Type B pancreatic cell (in vitro differentiated cells): ENCODE data around the gene DOCK2. TPM values are rescaled to one million over a fixed set of nuclear protein-coding genes. Genes with fewer than 3 reads are reported as not detected.

ENCODE experiments used
- DNase-seq: peaks from one replicate; pipeline ENCODE4 v3.0.0; 2021; ENCODE audit warnings: mixed read lengths; ENCODE audit not compliant: unreplicated experiment; ENCODE audit errors: extremely low spot score
- H3K27ac Mint-ChIP-seq: 2 replicates; pipeline ENCODE4 v1.8.0; 2021; ENCODE audit warnings: mild to moderate bottlenecking, mixed read lengths
- H3K27me3 Mint-ChIP-seq: 2 replicates; pipeline ENCODE4 v1.8.0; 2021; ENCODE audit warnings: mixed read lengths
- H3K36me3 Mint-ChIP-seq: 2 replicates; pipeline ENCODE4 v1.8.0; 2021; ENCODE audit warnings: mixed read lengths
- H3K4me1 Mint-ChIP-seq: one replicate; pipeline ENCODE4 v1.8.0; 2021; ENCODE audit warnings: mixed read lengths; ENCODE audit not compliant: unreplicated experiment
- H3K4me3 Mint-ChIP-seq: 2 replicates; pipeline ENCODE4 v1.8.0; 2021; ENCODE audit warnings: mild to moderate bottlenecking, mixed read lengths
- H3K9me3 Mint-ChIP-seq: 2 replicates; pipeline ENCODE4 v1.8.0; 2021; ENCODE audit warnings: mixed read lengths
- total RNA-seq: library from RNA; stranded (reverse); gene quantifications from 2 replicates; pipeline ENCODE4 v1.2.1, GENCODE V29; 2021; ENCODE audit warnings: low replicate concordance
- TF ChIP-seq, protein P1 (sequence below): fragments of 200-600 bp; sonication (generic); conservative IDR thresholded peaks from 2 replicates; pipeline ENCODE4 v1.5.0; 2021; ENCODE audit warnings: antibody characterized with exemption, mild to moderate bottlenecking

The DOCK2 gene
- total RNA-seq, 1 donor from 2014 or later, result 0.82 TPM

DNA sequence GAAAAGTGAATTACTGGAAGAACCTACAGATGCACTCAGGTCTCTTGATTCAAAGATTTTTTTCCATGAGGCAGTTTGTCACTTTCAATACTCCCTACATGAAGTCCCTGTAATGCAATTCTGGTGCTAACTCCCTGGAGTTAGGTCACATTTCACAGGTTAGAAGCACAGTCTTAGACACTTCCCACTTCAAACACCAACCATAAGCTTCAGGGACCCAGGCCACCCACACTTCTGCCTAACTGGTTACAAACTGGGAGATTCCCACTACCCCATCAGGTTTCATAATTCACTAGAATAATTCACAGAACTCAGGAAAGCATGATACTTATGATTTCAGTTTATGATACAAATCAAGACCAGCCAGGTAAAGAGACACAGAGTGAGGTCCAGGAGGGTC, 439.7 kb downstream of the DOCK2 start:
- TF ChIP-seq, protein P1, sequence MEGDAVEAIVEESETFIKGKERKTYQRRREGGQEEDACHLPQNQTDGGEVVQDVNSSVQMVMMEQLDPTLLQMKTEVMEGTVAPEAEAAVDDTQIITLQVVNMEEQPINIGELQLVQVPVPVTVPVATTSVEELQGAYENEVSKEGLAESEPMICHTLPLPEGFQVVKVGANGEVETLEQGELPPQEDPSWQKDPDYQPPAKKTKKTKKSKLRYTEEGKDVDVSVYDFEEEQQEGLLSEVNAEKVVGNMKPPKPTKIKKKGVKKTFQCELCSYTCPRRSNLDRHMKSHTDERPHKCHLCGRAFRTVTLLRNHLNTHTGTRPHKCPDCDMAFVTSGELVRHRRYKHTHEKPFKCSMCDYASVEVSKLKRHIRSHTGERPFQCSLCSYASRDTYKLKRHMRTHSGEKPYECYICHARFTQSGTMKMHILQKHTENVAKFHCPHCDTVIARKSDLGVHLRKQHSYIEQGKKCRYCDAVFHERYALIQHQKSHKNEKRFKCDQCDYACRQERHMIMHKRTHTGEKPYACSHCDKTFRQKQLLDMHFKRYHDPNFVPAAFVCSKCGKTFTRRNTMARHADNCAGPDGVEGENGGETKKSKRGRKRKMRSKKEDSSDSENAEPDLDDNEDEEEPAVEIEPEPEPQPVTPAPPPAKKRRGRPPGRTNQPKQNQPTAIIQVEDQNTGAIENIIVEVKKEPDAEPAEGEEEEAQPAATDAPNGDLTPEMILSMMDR, result no peak
- no peaks in the 10 kb centered on the region for H3K4me1 Mint-ChIP-seq
- DNase-seq, result no peak
- no peak overlapping the region for H3K27ac Mint-ChIP-seq
- no peak overlapping the region for H3K4me3 Mint-ChIP-seq
- H3K9me3 Mint-ChIP-seq, result no peaks in the 10 kb centered on the region
- H3K36me3 Mint-ChIP-seq, result no peaks in the 10 kb centered on the region
- H3K27me3 Mint-ChIP-seq, result peaks cover 41% of the 10 kb centered on the region

DNA sequence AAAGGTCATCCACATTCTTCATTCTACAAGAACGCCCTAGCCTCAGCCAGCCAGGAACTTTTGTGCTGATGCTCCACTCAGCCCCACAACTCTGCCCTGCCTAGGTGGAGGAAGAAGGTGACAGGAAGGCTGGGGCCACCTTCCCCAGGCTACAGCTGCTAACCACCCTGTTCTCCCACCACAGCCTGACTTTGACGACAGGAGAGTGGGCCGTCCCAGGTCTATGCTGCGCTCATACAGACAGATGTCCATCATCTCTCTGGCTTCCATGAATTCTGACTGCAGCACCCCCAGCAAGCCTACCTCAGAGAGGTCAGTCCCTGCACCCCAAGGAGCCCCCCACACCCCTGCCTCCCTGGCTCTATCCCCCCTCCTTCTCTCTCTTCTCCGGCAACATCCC, 440.5 kb downstream of the DOCK2 start:
- no peak overlapping the region for H3K4me3 Mint-ChIP-seq
- TF ChIP-seq, protein P1, result no peak
- H3K9me3 Mint-ChIP-seq, result no peaks in the 10 kb centered on the region
- H3K36me3 Mint-ChIP-seq, result no peaks in the 10 kb centered on the region
- H3K4me1 Mint-ChIP-seq, result no peaks in the 10 kb centered on the region
- DNase-seq, result no peak
- peaks cover 40% of the 10 kb centered on the region for H3K27me3 Mint-ChIP-seq
- H3K27ac Mint-ChIP-seq, result no peak overlapping the region

DNA sequence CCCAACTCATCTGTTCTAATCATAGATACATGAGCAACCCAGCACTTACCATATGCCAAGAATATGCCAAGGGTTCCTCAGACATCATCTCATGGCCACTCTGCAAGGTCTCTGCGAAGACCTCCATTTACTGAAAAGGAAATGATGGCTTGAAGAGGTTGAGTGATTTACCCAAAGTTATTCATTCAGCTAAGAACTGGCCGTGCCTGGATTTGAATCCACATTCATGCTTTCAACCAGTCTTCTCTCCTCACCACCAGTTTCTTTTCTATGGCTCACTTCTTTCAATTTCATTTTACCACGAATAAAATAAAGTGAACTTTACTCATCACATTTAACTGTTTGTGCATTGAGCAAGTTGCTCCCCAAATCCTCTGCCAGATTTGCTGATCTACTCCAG, 441.4 kb downstream of the DOCK2 start:
- no peak overlapping the region for H3K27ac Mint-ChIP-seq
- no peaks in the 10 kb centered on the region for H3K36me3 Mint-ChIP-seq
- H3K9me3 Mint-ChIP-seq, result no peaks in the 10 kb centered on the region
- no peak for DNase-seq
- H3K4me3 Mint-ChIP-seq, result no peak overlapping the region
- TF ChIP-seq, protein P1, result no peak
- H3K27me3 Mint-ChIP-seq, result peaks cover 35% of the 10 kb centered on the region
- H3K4me1 Mint-ChIP-seq, result no peaks in the 10 kb centered on the region

DNA sequence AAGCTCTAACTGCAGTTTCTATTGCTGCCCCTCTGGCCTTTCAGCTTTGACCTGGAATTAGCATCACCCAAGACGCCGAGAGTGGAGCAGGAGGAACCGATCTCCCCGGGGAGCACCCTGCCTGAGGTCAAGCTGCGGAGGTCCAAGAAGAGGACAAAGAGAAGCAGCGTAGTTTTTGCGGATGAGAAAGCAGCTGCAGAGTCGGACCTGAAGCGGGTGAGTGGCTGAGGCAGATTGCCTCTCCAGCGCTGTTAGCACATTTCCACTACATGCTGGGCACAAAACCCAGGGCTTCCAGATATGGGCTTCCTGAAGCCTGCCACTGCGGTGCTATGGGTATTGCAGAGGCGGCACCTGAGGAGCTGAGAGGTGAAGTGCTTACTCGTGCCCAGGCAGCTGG, 441.9 kb downstream of the DOCK2 start:
- Mint-ChIP-seq H3K27me3 (peaks cover 38% of the 10 kb centered on the region), H3K27ac (no peak overlapping the region), H3K9me3 (no peaks in the 10 kb centered on the region), H3K4me3 (no peak overlapping the region), H3K4me1 (no peaks in the 10 kb centered on the region), H3K36me3 (no peaks in the 10 kb centered on the region)
- no peak for DNase-seq
- TF ChIP-seq, protein P1, result no peak

DNA sequence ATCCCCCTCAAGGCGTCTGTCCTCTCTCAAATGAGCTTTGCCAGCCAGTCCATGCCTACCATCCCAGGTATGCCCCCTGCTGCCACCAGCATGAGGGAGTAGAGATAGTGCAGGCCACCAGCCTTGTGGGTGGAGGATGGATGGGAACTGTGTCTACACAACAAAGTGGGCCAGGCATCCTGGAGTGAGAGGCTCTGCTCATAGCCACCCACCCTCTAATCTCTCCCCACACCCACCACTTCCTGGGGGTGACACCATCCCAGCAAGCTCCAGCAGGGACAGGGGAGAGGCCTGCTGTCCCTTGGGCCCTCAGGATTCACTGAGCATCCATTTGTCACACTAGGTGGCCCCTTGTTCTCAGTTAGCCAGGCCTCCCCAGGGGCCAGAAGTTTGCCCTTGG, 443.1 kb downstream of the DOCK2 start:
- TF ChIP-seq, protein P1, result no peak
- Mint-ChIP-seq H3K9me3 (no peaks in the 10 kb centered on the region), H3K27me3 (peaks cover 36% of the 10 kb centered on the region), H3K27ac (no peak overlapping the region), H3K4me3 (no peak overlapping the region), H3K4me1 (no peaks in the 10 kb centered on the region), H3K36me3 (no peaks in the 10 kb centered on the region)
- DNase-seq, result no peak
